ENCODE results near the gene PRDM2. TPM values are rescaled to one million over a fixed set of nuclear protein-coding genes. Genes with fewer than 3 reads are reported as not detected.

PRDM2 gene
- total and polyA plus RNA-seq, 2 donors: 19.4 to 25.5 TPM

DNA sequence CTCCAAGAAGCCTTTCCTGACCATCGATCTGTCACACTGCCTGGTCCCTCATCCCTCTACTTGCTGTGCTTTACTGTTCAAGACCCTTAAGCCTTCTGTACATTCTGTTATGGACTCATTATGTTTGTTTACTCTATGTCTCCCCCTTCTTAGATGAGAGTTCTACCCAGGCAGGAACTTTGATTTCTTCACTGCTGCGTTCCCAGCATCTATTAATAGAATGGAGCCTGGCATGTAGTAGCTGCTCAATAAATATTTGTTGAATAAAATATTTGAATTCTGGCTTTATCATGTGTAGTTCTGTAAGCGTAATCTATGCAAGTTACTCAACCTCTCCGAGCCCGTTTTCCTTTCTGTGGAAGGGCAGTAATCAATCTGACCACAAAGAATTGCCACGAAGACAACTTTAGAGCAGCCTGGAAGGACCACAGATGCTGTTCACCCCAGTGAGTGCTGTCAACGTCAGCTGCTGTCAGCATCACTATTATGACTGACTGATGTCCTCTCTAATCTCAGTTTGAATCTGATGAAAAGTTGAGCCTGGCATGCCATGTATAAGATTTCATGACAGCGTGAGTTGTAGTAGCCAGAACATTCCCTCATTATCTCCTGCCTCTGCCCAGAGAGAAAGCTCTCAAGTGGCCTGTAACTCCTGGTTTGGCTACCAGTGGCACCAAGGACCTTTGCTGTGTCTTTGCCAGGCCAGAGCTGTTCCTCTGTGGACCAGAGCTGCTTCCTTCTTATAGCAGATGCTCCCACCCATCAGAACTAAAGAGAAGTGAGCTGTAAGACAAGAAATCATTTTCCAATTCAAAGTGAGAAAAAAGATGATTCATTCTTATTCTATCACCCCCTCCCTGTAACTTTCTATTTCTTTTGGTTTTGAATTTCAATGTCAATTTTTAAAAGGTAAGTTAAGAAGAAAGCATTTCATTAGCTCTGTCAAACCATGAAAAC is 94.5 kb downstream of the PRDM2 start:
- H3K9me3 ChIP-seq (ENCODE audit: control insufficient read depth in 2 of 2, insufficient read depth in 1 of 2, low read length in 1 of 2): no peaks in the 10 kb centered on the region
- no peaks in the 10 kb centered on the region for H3K27me3 ChIP-seq (ENCODE audit: control insufficient read depth in 2 of 2, insufficient read depth in 1 of 2, low read length in 1 of 2)
- DNase-seq (ENCODE audit: low read depth in 6 of 9, low spot score in 9 of 9): no peak
- no peak overlapping the region for H3K4me3 ChIP-seq (ENCODE audit: low read length in 2 of 2)
- no peaks in the 10 kb centered on the region for H3K4me1 ChIP-seq (ENCODE audit: control insufficient read depth in 2 of 2, insufficient read depth in 2 of 2, low read length in 2 of 2)
- 97% methylated on average over 8 of the region's 8 CpGs for WGBS
- peaks cover 3 to 18% of the 10 kb centered on the region in 2 donors for H3K36me3 ChIP-seq (ENCODE audit: control insufficient read depth in 2 of 2, insufficient read depth in 2 of 2, low read length in 1 of 2)
- H3K27ac ChIP-seq (ENCODE audit: low read depth in 1 of 2, low read length in 1 of 2): no peak overlapping the region

DNA sequence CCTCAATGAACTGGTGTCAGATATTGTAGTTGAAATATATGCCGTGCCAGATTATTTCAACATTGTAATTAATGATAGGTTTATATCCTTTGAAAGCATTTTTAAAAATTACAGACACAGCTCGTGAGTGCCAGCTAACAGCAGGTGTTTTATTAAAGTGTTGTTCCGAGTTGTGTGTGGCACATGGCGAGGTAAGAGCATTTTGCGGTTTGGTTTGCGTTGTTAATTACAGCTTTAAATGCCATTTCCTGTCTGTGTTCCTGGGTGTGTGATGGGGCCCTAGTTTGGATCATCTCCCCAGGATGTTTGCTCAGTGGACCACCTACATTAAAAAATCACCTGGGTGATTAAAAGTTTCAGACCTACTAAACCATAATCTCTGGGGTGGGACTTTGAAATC is 97.4 kb downstream of the PRDM2 start:
- H3K4me3 ChIP-seq (ENCODE audit: low read length in 2 of 2): no peak overlapping the region

DNA sequence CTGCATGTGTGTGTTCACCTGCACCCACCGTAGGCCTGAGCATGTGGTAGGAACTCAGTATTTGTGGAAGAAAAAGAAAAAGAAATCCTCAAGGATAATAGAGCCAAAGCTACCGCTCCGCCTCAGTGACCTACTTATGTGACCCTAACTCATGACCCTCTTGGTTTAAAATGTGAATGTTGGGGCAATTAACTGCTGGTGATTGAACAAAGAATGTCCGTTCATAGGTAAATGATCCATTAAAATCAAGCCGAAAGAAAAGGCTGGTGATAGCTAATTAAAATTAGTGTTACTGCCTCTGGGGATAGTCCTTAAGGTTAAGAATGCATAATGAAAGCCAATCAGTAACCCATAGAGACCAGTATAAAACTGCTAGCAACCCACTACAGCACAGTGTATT is 98.1 kb downstream of the PRDM2 start:
- Histone ChIP-seq H3K27ac (ENCODE audit: low read depth in 1 of 2, low read length in 1 of 2) (no peak overlapping the region), H3K4me1 (ENCODE audit: control insufficient read depth in 2 of 2, insufficient read depth in 2 of 2, low read length in 2 of 2) (peaks cover 0 to 3% of the 10 kb centered on the region in 2 donors), H3K36me3 (ENCODE audit: control insufficient read depth in 2 of 2, insufficient read depth in 2 of 2, low read length in 1 of 2) (peaks cover 0 to 6% of the 10 kb centered on the region in 2 donors), H3K4me3 (ENCODE audit: low read length in 2 of 2) (no peak overlapping the region), H3K9me3 (ENCODE audit: control insufficient read depth in 2 of 2, insufficient read depth in 1 of 2, low read length in 1 of 2) (no peaks in the 10 kb centered on the region), H3K27me3 (ENCODE audit: control insufficient read depth in 2 of 2, insufficient read depth in 1 of 2, low read length in 1 of 2) (no peaks in the 10 kb centered on the region)
- 97% methylated on average over 5 of the region's 5 CpGs for WGBS
- no peak for DNase-seq (ENCODE audit: low read depth in 6 of 9, low spot score in 9 of 9)

More for the DNA sequence above, 97.4 kb downstream of the PRDM2 start:
- H3K36me3 ChIP-seq (ENCODE audit: control insufficient read depth in 2 of 2, insufficient read depth in 2 of 2, low read length in 1 of 2): peaks cover 2 to 9% of the 10 kb centered on the region in 2 donors
- WGBS: 73% methylated on average over 6 of the region's 6 CpGs
- H3K4me1 ChIP-seq (ENCODE audit: control insufficient read depth in 2 of 2, insufficient read depth in 2 of 2, low read length in 2 of 2): peaks cover 0 to 3% of the 10 kb centered on the region in 2 donors
- H3K27me3 ChIP-seq (ENCODE audit: control insufficient read depth in 2 of 2, insufficient read depth in 1 of 2, low read length in 1 of 2): no peaks in the 10 kb centered on the region
- H3K9me3 ChIP-seq (ENCODE audit: control insufficient read depth in 2 of 2, insufficient read depth in 1 of 2, low read length in 1 of 2): no peaks in the 10 kb centered on the region
- H3K27ac ChIP-seq (ENCODE audit: low read depth in 1 of 2, low read length in 1 of 2): no peak overlapping the region
- no peak for DNase-seq (ENCODE audit: low read depth in 6 of 9, low spot score in 9 of 9)

DNA sequence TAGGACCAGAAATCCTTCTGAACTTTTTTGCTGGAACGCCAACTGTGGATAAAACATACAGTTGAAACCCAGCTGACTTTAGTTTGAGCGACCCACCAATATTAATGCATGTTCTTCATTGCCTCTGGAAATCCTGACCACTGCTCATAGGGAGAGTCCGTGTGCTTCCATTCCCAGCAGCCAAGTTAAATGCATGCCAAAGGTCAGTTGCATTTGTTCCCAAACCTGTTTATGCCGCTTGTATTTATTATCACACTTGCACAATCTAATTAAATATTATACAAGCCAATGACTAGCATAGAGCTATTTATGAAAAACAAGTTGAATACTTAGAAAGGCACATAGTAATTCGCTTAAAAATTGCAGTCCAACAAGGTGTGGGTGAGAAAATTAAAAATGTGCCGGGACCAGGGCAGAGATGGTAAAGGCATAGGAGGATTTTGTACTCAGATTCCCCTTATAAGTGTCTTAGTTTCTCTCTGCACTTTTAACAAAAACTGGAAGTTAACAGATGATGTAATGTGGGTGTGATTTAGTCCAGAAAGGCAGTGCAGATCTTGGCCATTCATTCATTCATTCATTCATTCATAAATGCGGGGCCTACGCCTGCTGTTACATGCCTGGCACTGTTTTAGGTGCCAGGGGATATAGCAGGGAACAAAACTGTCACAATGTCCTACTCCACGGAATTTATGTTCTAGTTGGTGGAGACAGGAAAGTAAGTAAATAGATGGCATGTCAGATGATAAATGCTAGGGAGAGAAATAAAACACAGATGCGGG is 99.7 kb downstream of the PRDM2 start:
- Histone ChIP-seq H3K4me1 (ENCODE audit: control insufficient read depth in 2 of 2, insufficient read depth in 2 of 2, low read length in 2 of 2) (peaks cover 0 to 3% of the 10 kb centered on the region in 2 donors), H3K27ac (ENCODE audit: low read depth in 1 of 2, low read length in 1 of 2) (no peak overlapping the region), H3K27me3 (ENCODE audit: control insufficient read depth in 2 of 2, insufficient read depth in 1 of 2, low read length in 1 of 2) (no peaks in the 10 kb centered on the region), H3K4me3 (ENCODE audit: low read length in 2 of 2) (no peak overlapping the region), H3K36me3 (ENCODE audit: control insufficient read depth in 2 of 2, insufficient read depth in 2 of 2, low read length in 1 of 2) (peaks cover 0 to 1% of the 10 kb centered on the region in 2 donors), H3K9me3 (ENCODE audit: control insufficient read depth in 2 of 2, insufficient read depth in 1 of 2, low read length in 1 of 2) (no peaks in the 10 kb centered on the region)
- DNase-seq (ENCODE audit: low read depth in 6 of 9, low spot score in 9 of 9): no peak
- WGBS: 98% methylated on average over 10 of the region's 10 CpGs

DNA sequence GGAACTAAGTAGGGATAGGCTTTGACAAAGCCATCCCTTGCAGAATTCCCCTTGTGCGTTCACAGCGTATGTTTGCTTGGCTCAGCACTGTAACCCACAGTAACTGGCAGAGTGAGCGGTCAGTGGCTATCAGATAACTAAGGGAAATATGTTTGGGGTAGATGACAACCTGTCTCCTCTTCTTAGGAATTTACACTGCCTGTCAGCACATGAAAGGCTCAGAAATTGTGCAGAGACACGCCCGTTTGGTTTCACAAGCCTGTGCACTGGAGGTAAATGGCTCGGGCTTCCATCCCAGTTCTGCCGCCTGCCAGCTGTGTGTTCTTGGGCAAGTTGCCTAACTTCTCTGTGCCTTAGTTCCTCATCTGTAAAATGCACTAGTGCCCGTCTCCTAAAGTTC is 101.2 kb downstream of the PRDM2 start:
- Histone ChIP-seq H3K27me3 (ENCODE audit: control insufficient read depth in 2 of 2, insufficient read depth in 1 of 2, low read length in 1 of 2) (no peaks in the 10 kb centered on the region), H3K36me3 (ENCODE audit: control insufficient read depth in 2 of 2, insufficient read depth in 2 of 2, low read length in 1 of 2) (no peaks in the 10 kb centered on the region), H3K27ac (ENCODE audit: low read depth in 1 of 2, low read length in 1 of 2) (peak overlapping the region; percentile 3 to 76), H3K4me1 (ENCODE audit: control insufficient read depth in 2 of 2, insufficient read depth in 2 of 2, low read length in 2 of 2) (peaks cover 0 to 3% of the 10 kb centered on the region in 2 donors), H3K9me3 (ENCODE audit: control insufficient read depth in 2 of 2, insufficient read depth in 1 of 2, low read length in 1 of 2) (no peaks in the 10 kb centered on the region), H3K4me3 (ENCODE audit: low read length in 2 of 2) (no peak overlapping the region)
- DNase-seq (ENCODE audit: low read depth in 6 of 9, low spot score in 9 of 9): peak in 1 of 9 donors; percentile 30
- WGBS: 92% methylated on average over 8 of the region's 8 CpGs

DNA sequence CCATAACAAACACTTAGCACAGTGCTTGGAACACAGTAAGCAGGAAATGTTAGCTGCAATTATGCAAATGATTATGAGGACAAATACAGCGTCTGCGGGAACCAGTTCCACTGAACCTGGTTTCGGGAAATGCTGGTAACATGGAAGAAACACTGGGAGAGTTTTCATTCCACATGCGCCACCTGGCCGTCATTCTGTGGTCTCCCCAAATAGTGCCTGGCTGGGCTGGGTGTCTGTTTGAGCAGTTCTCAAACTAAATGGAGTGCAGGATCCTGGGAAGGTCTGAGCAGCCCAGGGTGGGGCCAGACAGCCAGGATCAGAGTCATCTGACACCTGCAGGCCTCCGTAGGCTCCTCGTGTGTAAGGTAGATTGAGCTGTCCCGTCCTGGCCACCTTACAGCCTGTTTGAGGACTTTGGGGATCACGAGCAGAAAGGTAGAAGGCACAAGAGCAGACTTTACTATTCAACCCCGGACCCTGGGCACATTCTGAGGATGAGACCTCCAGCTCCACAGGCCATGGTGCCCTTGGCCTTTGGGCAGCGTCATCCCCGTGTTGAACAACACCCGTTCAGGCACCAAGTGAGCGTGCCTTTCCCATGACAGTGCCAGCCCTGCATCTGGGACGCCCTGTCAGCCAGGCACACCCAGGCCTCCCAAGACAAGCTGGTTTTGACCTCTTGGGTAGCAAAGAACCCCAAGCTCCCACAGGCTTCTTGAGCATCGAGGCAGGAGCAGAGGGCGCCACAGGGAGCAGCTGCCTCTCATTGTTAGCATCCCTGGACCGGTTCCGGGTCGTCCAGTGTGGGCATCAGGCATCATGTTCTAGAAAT is 101.9 kb downstream of the PRDM2 start:
- H3K4me3 ChIP-seq (ENCODE audit: low read length in 2 of 2): no peak overlapping the region
- H3K36me3 ChIP-seq (ENCODE audit: control insufficient read depth in 2 of 2, insufficient read depth in 2 of 2, low read length in 1 of 2): no peaks in the 10 kb centered on the region
- no peaks in the 10 kb centered on the region for H3K27me3 ChIP-seq (ENCODE audit: control insufficient read depth in 2 of 2, insufficient read depth in 1 of 2, low read length in 1 of 2)
- DNase-seq (ENCODE audit: low read depth in 6 of 9, low spot score in 9 of 9): no peak
- H3K4me1 ChIP-seq (ENCODE audit: control insufficient read depth in 2 of 2, insufficient read depth in 2 of 2, low read length in 2 of 2): peaks cover 0 to 3% of the 10 kb centered on the region in 2 donors
- peak overlapping the region in 1 of 2 donors; percentile 7 for H3K27ac ChIP-seq (ENCODE audit: low read depth in 1 of 2, low read length in 1 of 2)
- WGBS: 95% methylated on average over 20 of the region's 20 CpGs
- H3K9me3 ChIP-seq (ENCODE audit: control insufficient read depth in 2 of 2, insufficient read depth in 1 of 2, low read length in 1 of 2): no peaks in the 10 kb centered on the region

GRCh38 chr1:13802782-13803545 is 103.0 kb downstream of the PRDM2 start:
- 98% methylated on average over 19 of the region's 19 CpGs for WGBS
- H3K4me3 ChIP-seq (ENCODE audit: low read length in 2 of 2): no peak overlapping the region
- no peak for DNase-seq (ENCODE audit: low read depth in 6 of 9, low spot score in 9 of 9)
- no peaks in the 10 kb centered on the region for H3K36me3 ChIP-seq (ENCODE audit: control insufficient read depth in 2 of 2, insufficient read depth in 2 of 2, low read length in 1 of 2)
- no peaks in the 10 kb centered on the region for H3K27me3 ChIP-seq (ENCODE audit: control insufficient read depth in 2 of 2, insufficient read depth in 1 of 2, low read length in 1 of 2)
- peaks cover 0 to 3% of the 10 kb centered on the region in 2 donors for H3K4me1 ChIP-seq (ENCODE audit: control insufficient read depth in 2 of 2, insufficient read depth in 2 of 2, low read length in 2 of 2)
- H3K9me3 ChIP-seq (ENCODE audit: control insufficient read depth in 2 of 2, insufficient read depth in 1 of 2, low read length in 1 of 2): no peaks in the 10 kb centered on the region
- no peak overlapping the region for H3K27ac ChIP-seq (ENCODE audit: low read depth in 1 of 2, low read length in 1 of 2)

DNA sequence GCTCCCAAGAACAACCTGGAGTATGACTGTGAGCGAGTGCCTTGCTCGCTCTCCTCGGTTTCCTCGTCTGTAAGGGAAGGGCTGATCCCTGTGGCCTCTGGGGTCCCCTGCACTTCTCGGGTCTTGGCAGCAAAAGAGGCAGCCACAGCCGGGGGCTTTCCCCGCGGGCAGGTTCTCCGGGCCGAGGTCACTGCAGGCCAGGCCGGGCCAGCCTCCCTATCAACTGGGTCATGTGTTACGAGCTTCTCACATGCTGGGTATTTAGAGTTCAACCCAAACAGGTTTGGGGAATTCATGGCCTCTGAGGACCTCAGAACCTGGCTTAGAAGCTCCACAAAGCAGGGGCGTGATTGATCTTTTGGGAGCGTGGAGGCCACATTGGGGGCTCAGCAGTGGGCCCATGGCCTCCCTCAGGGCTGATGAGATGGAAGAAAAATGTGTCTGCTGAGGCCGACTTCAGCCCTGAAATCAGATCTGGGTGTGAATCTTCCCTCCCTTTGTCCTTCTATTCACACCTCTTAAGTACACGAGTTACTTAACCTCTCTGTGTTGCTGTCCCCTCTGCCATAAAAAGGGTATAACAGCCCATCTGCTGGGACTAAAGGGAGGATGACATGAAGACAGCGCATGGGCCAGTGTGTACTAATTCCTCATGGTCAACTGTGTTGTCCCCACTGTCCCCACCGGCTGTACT is 103.7 kb downstream of the PRDM2 start:
- Histone ChIP-seq H3K9me3 (ENCODE audit: control insufficient read depth in 2 of 2, insufficient read depth in 1 of 2, low read length in 1 of 2) (no peaks in the 10 kb centered on the region), H3K4me3 (ENCODE audit: low read length in 2 of 2) (no peak overlapping the region), H3K36me3 (ENCODE audit: control insufficient read depth in 2 of 2, insufficient read depth in 2 of 2, low read length in 1 of 2) (no peaks in the 10 kb centered on the region), H3K4me1 (ENCODE audit: control insufficient read depth in 2 of 2, insufficient read depth in 2 of 2, low read length in 2 of 2) (peaks cover 0 to 3% of the 10 kb centered on the region in 2 donors), H3K27me3 (ENCODE audit: control insufficient read depth in 2 of 2, insufficient read depth in 1 of 2, low read length in 1 of 2) (no peaks in the 10 kb centered on the region), H3K27ac (ENCODE audit: low read depth in 1 of 2, low read length in 1 of 2) (no peak overlapping the region)
- 96% methylated on average over 18 of the region's 18 CpGs for WGBS
- no peak for DNase-seq (ENCODE audit: low read depth in 6 of 9, low spot score in 9 of 9)
